Psoas muscle (tissue), 8 donors: ENCODE data around the gene VWA8. TPM values are rescaled to one million over a fixed set of nuclear protein-coding genes. Genes with fewer than 3 reads are reported as not detected.
"Not testable (repeated sequence)": the region's sequence is repeated elsewhere in the genome, so short reads cannot be mapped to it uniquely, and the experiment has no call there.

ENCODE experiments used
- ATAC-seq, 4 donors: fragments of 200-7000 bp; cut with Tn5 transposase; one replicate each; pipeline ENCODE4 v1.9.1; 2020; ENCODE audit warnings: moderate library complexity in 3 of 4, mild to moderate bottlenecking in 2 of 4
- DNase-seq, 2 donors: peaks; one replicate each; pipeline ENCODE4 v3.0.0-alpha.2; 2020
- H3K27ac ChIP-seq: fragments of 200-600 bp; one replicate; pipeline ENCODE4 v1.8.0; 2022
- H3K27me3 ChIP-seq, 3 donors: fragments of 200-600 bp in 1 of 3; one replicate each; pipeline versions ENCODE4 v1.6.1 to v1.8.0; 2013 to 2022; ENCODE audit warnings: low read length in 2 of 3, mild to moderate bottlenecking in 2 of 3, moderate library complexity in 1 of 3; ENCODE audit not compliant: insufficient read depth in 3 of 3
- H3K36me3 ChIP-seq, 2 donors: fragments of 200-600 bp in 1 of 2; one replicate each; pipeline versions ENCODE4 v1.6.1 to v1.8.0; 2013 to 2022; ENCODE audit warnings: low read depth in 1 of 2, mild to moderate bottlenecking in 1 of 2, moderate library complexity in 1 of 2; ENCODE audit not compliant: insufficient read depth in 1 of 2
- H3K4me1 ChIP-seq: fragments of 200-600 bp; one replicate; pipeline ENCODE4 v1.8.0; 2022
- H3K4me3 ChIP-seq: fragments of 200-600 bp; one replicate; pipeline ENCODE4 v1.8.0; 2022; ENCODE audit warnings: mild to moderate bottlenecking
- H3K9me3 ChIP-seq: fragments of 200-600 bp; one replicate; pipeline ENCODE4 v1.8.0; 2022
- WGBS, 3 donors: extraction: QIAGEN DNeasy Blood & Tissue Kit; methylation state at CpG; one replicate each; pipeline versions ENCODE4 v1.1.6 to v1.1.7; 2013; 5-methylcytosine and 5-hydroxymethylcytosine counted together
- intact Hi-C, 2 donors: fragments of 100-400 bp; cut with DNase I; formaldehyde crosslinking; loops; one replicate each; pipeline versions ENCODE4 v1.11.0 to v1.14.2; 2022
- polyA plus RNA-seq, 3 donors: library from polyadenylated mRNA; stranded (reverse); fragments of 200-250 nt; gene quantifications; one replicate each; pipeline ENCODE4 v1.2.3, GENCODE V29; 2013
- total RNA-seq, 4 donors: library from RNA; stranded (reverse); fragmentation: NEBNext Ultra II Directional in 2 of 4; extraction: Animal tissue kit (Norgen Biotek cat#: 25700) in 2 of 4; gene quantifications; one replicate each; pipeline versions ENCODE4 v1.2.1 to v1.2.4, GENCODE V29; 2021 to 2023
- TF ChIP-seq, protein P1 (sequence below): fragments of 200-600 bp; IDR thresholded peaks from one replicate; pipeline ENCODE4 v1.8.0; 2022; ENCODE audit warnings: antibody characterized with exemption
- donor health status: healthy with polysubstance abuse.
- donor health status: DM: no; HTN: no; CAD: no; lungs with moderate emphysema.
- donor health status: Bipolar disorder and iron deficiency.
- donor health status: healthy.
- donor health status: DM: yes; HTN: yes; CAD: no.
- donor health status: DM: no; HTN: no; CAD: no.
- donor health status: DM: no; HTN: no; CAD: no.
- donor health status: DM: yes; HTN: yes; CAD: no.

The VWA8 gene
- total and polyA plus RNA-seq, 7 donors: 8.6 to 50.5 (median 30.1) TPM

DNA sequence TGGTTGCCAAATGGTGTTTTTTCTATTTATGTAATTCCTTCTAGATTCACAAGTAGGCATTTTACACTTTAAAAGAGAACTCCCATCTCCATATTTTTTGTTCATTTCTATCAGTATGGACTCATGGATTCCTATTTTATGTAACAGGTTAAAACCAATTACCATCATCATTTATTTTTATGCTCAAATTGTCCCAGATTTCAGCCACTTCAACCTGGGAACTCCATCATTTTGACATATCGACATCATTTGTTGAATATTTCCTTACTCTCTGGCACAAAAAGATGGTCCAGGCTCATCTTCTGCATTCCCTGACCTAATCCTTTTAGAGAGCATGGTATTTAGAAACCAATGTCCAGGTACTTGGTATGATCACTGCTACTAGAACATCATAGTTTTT, 79.9 kb downstream of the VWA8 start:
- ATAC-seq: no peak
- Histone ChIP-seq H3K27ac (no peak overlapping the region), H3K9me3 (no peaks in the 10 kb centered on the region), H3K4me3 (no peak overlapping the region), H3K36me3 (peaks cover 5 to 41% of the 10 kb centered on the region in 2 donors), H3K27me3 (no peaks in the 10 kb centered on the region), H3K4me1 (no peaks in the 10 kb centered on the region)
- intact Hi-C loops: no loop called here
- no peak for DNase-seq
- TF ChIP-seq, protein P1, sequence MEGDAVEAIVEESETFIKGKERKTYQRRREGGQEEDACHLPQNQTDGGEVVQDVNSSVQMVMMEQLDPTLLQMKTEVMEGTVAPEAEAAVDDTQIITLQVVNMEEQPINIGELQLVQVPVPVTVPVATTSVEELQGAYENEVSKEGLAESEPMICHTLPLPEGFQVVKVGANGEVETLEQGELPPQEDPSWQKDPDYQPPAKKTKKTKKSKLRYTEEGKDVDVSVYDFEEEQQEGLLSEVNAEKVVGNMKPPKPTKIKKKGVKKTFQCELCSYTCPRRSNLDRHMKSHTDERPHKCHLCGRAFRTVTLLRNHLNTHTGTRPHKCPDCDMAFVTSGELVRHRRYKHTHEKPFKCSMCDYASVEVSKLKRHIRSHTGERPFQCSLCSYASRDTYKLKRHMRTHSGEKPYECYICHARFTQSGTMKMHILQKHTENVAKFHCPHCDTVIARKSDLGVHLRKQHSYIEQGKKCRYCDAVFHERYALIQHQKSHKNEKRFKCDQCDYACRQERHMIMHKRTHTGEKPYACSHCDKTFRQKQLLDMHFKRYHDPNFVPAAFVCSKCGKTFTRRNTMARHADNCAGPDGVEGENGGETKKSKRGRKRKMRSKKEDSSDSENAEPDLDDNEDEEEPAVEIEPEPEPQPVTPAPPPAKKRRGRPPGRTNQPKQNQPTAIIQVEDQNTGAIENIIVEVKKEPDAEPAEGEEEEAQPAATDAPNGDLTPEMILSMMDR: no peak
- 96 to 100% (median 96%) methylated on average over 1 of the region's 1 CpG for WGBS, 3 donors

DNA sequence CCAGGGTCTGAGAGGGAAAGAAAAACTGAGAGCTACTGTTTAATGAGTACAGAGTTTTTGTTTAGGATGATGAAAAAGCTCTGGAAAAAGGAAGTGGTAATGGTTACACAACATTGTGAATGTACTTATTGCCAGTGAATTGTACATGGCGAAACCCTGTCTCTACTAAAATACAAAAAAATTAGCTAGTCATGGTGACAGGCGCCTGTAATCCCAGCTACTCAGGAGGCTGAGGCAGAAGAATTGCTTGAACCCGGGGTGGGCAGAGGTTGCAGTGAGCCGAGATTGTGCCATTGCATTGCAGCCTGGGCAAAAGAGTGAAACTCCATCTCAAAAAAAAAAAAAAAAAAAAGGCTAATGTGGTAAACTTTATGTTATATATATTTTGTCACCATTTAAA, 96.3 kb downstream of the VWA8 start:
- Histone ChIP-seq H3K4me1 (no peaks in the 10 kb centered on the region), H3K9me3 (no peaks in the 10 kb centered on the region), H3K27ac (no peak overlapping the region), H3K27me3 (no peaks in the 10 kb centered on the region), H3K4me3 (no peak overlapping the region), H3K36me3 (peaks cover 0 to 42% of the 10 kb centered on the region in 2 donors)
- ATAC-seq: no peak
- WGBS, 3 donors: 88 to 93% (median 91%) methylated on average over 4 of the region's 4 CpGs
- intact Hi-C loops: no loop called here
- DNase-seq: no peak
- TF ChIP-seq, protein P1: no peak

DNA sequence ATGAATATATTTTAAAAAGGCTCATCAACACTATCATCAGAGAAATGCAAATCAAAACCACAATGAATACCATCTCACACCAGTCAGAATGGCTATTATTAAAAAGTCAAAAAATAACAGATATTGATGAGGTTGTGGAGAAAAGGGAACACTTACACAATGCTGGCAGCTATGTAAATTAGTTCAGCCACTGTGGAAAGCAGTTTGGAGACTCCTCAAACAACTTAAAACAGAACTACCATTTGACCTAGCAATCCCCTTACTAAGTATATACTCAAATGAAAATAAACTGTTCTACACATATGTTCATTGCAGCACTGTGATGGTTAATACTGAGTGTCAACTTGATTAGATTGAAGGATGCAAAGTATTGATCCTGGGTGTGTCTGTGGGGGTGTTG, 98.2 kb downstream of the VWA8 start:
- H3K4me1 ChIP-seq, H3K4me3 ChIP-seq, intact Hi-C loops, DNase-seq, H3K27me3 ChIP-seq, H3K27ac ChIP-seq, ATAC-seq, H3K9me3 ChIP-seq: not testable (repeated sequence)
- peaks cover 2 to 48% of the 10 kb centered on the region in 2 donors for H3K36me3 ChIP-seq

DNA sequence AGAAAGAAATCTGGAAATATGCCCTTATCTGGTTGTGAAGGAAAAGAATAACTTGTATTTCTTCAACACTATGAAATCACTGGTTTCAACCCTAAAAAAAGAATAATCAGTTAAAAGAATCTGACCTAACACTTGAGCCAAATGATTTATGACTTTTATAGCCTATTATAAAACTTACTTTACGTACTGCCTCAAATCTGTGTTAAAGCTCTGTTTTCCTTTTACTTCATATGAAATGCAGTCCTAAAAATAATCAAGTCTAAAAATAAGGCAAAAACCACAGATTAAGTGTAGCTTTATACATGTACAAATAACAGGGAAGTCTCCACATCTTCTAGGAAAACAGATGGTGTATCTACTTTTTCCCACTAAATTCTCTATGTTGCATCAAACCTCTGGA, 101.3 kb downstream of the VWA8 start:
- Histone ChIP-seq H3K9me3 (no peaks in the 10 kb centered on the region), H3K36me3 (peaks cover 3 to 22% of the 10 kb centered on the region in 2 donors), H3K4me1 (no peaks in the 10 kb centered on the region), H3K27me3 (no peaks in the 10 kb centered on the region), H3K4me3 (no peak overlapping the region), H3K27ac (no peak overlapping the region)
- TF ChIP-seq, protein P1: no peak
- no peak for DNase-seq
- 81 to 95% (median 83%) methylated on average over 1 of the region's 1 CpG for WGBS, 3 donors
- intact Hi-C loops: no loop called here
- no peak for ATAC-seq

DNA sequence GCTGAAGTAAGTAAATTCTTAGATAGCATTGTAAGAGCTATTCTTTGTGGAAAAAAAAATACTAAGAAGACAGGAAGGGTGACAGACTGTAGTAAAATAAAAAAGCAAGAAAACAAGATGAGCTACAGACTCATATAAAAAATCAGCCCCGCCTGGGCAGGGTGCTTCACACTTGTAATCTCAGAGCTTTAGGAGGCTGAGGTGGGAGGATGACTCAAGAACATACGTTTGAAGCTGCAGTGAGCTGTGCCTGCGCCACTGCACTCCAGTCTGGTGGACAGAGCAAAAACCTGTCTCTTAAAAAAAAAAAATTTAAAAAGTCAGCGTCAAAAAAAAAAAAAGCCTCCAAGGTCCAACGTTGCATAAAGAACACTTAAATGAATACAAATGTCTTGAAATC, 102.1 kb downstream of the VWA8 start:
- TF ChIP-seq, protein P1: no peak
- ATAC-seq (no peak), DNase-seq (no peak)
- Histone ChIP-seq H3K27me3 (no peaks in the 10 kb centered on the region), H3K9me3 (no peaks in the 10 kb centered on the region), H3K27ac (no peak overlapping the region), H3K4me1 (no peaks in the 10 kb centered on the region), H3K4me3 (no peak overlapping the region), H3K36me3 (peaks cover 3 to 15% of the 10 kb centered on the region in 2 donors)
- intact Hi-C loops: no loop called here
- WGBS, 3 donors: 83 to 86% (median 84%) methylated on average over 5 of the region's 5 CpGs
